HepG2 (cell line): ENCODE measurements around the gene CACNB4. TPM values are rescaled to one million over a fixed set of nuclear protein-coding genes. Genes with fewer than 3 reads are reported as not detected.
A peak's percentile ranks its signal among the peaks of the same experiment; 100 is the strongest.

ENCODE experiments used
- CBX1 ChIP-seq: IDR thresholded peaks from one replicate; pipeline ENCODE4 v1.6.1; 2016; ENCODE audit warnings: antibody characterized with exemption, low read depth
- DRAP1 ChIP-seq: IDR thresholded peaks from 2 replicates; pipeline ENCODE4 v1.6.1; 2016; ENCODE audit warnings: missing genetic modification reagents, missing compliant biosample characterization
- ERF ChIP-seq: IDR thresholded peaks from 2 replicates; pipeline ENCODE4 v1.6.1; 2018; ENCODE audit warnings: missing biosample characterization, missing genetic modification reagents
- HNF4G ChIP-seq, 2 experiments: sonication (generic) in 1 of 2; formaldehyde crosslinking in 1 of 2; IDR thresholded peaks; 2 replicates each; pipeline versions ENCODE4 v1.4.0 to v1.6.1; 2011 to 2020; ENCODE audit warnings: borderline replicate concordance in 2 of 2, low read depth in 2 of 2, mild to moderate bottlenecking in 2 of 2, low read length in 1 of 2, missing genetic modification reagents in 1 of 2, moderate library complexity in 1 of 2
- NCOR1 ChIP-seq: fragments of 200-600 bp; sonication (generic); IDR thresholded peaks from 2 replicates; pipeline ENCODE4 v1.7.0; 2017; ENCODE audit warnings: antibody characterized with exemption, low read length, borderline replicate concordance
- NFE2 ChIP-seq: sonication (generic); formaldehyde crosslinking; IDR thresholded peaks from 2 replicates; pipeline ENCODE4 v1.4.0; 2020; ENCODE audit warnings: missing genetic modification reagents
- NR2F1 ChIP-seq, 2 experiments: fragments of 450-650 bp in 1 of 2; formaldehyde crosslinking in 1 of 2; IDR thresholded peaks; 2 replicates each; pipeline versions ENCODE4 v1.5.0 to v1.6.1; 2016 to 2020; ENCODE audit warnings: mild to moderate bottlenecking in 1 of 2, missing compliant biosample characterization in 1 of 2, missing genetic modification reagents in 1 of 2, moderate library complexity in 1 of 2
- PLRG1 ChIP-seq: fragments of 450-650 bp; conservative IDR thresholded peaks from 2 replicates; pipeline ENCODE4 v1.6.1; 2016
- SMAD9 ChIP-seq: sonication (generic); formaldehyde crosslinking; IDR thresholded peaks from 2 replicates; pipeline ENCODE4 v1.5.1; 2020; ENCODE audit warnings: mild to moderate bottlenecking, missing genetic modification reagents
- SRSF1 ChIP-seq: fragments of 200-400 bp; formaldehyde crosslinking; optimal IDR thresholded peaks from 2 replicates; pipeline ENCODE3; 2017; ENCODE audit warnings: mild to moderate bottlenecking, low read depth, low read length, moderate library complexity
- TCF7 ChIP-seq: sonication (generic); IDR thresholded peaks from 2 replicates; pipeline ENCODE4 v1.6.1; 2016; ENCODE audit warnings: antibody characterized with exemption, low read depth
- XBP1 ChIP-seq: sonication (generic); formaldehyde crosslinking; IDR thresholded peaks from 2 replicates; pipeline ENCODE4 v1.5.0; 2020; ENCODE audit warnings: missing genetic modification reagents
- ZFP1 ChIP-seq: IDR thresholded peaks from 2 replicates; pipeline ENCODE4 v1.6.1; 2016
- ZNF180 ChIP-seq: sonication (generic); formaldehyde crosslinking; IDR thresholded peaks from 2 replicates; pipeline ENCODE4 v1.4.0; 2020; ENCODE audit warnings: low read depth, missing genetic modification reagents, borderline replicate concordance
- ZNF3 ChIP-seq: IDR thresholded peaks from 2 replicates; pipeline ENCODE4 v1.7.0; 2017; ENCODE audit warnings: inconsistent platforms
- ZNF572 ChIP-seq: sonication (generic); formaldehyde crosslinking; IDR thresholded peaks from 2 replicates; pipeline ENCODE4 v1.5.1; 2020; ENCODE audit warnings: mild to moderate bottlenecking, missing genetic modification reagents
- polyA plus RNA-seq, 8 experiments: library from polyadenylated mRNA; depleted of rRNA in 3 of 8; stranded (reverse) in 7 of 8; unstranded in 1 of 8; fragments of >200 nt; fragmentation: Illumina TruSeq in 4 of 8; extraction: Trizol in 4 of 8; gene quantifications; 2 replicates each; pipeline versions ENCODE4 v1.2.1 to v1.2.3, GENCODE V29; 2011 to 2016; ENCODE audit warnings: low read depth in 4 of 8, missing spikeins in 1 of 8, mixed read lengths in 1 of 8; ENCODE audit not compliant: insufficient read depth in 1 of 8
- total RNA-seq, 5 experiments: library from RNA; depleted of rRNA; stranded (reverse); fragments of >200 nt; fragmentation: Illumina TruSeq; extraction: Trizol; gene quantifications; 2 replicates each; pipeline ENCODE4 v1.2.3, GENCODE V29; 2016; ENCODE audit warnings: low read depth in 1 of 5
- TF ChIP-seq, protein P1 (sequence below), 2 experiments: fragments of 450-650 bp in 1 of 2; sonication (generic) in 1 of 2; formaldehyde crosslinking; IDR thresholded peaks; 2 replicates each; pipeline versions ENCODE4 v1.5.0 to v1.8.0; 2020 to 2022; ENCODE audit warnings: mild to moderate bottlenecking in 1 of 2, missing genetic modification reagents in 1 of 2
- TF ChIP-seq, protein P2 (sequence below): IDR thresholded peaks from 2 replicates; pipeline ENCODE4 v1.6.1; 2018; ENCODE audit warnings: missing genetic modification reagents, mild to moderate bottlenecking, missing compliant biosample characterization
- TF ChIP-seq, protein P3 (sequence below): sonication (generic); formaldehyde crosslinking; IDR thresholded peaks from 2 replicates; pipeline ENCODE4 v1.5.1; 2020; ENCODE audit warnings: mild to moderate bottlenecking, moderate library complexity, missing genetic modification reagents
- TF ChIP-seq, protein P4 (sequence below): IDR thresholded peaks from 2 replicates; pipeline ENCODE4 v1.6.1; 2016
- TF ChIP-seq, protein P5 (sequence below): sonication (generic); formaldehyde crosslinking; IDR thresholded peaks from 2 replicates; pipeline ENCODE4 v1.5.0; 2020; ENCODE audit warnings: missing genetic modification reagents

Gene CACNB4
- total and polyA plus RNA-seq, 2 of the 13 experiments (the other 11 are each of a cell fraction or from before 2014, with no cell fraction given), result 5.1 to 14.3 TPM

- TF ChIP-seq DRAP1 (peak; percentile 93), TCF7 (no peak), HNF4G (IDR thresholded peaks at IDR 0.05; ENCODE audit: borderline replicate concordance, low read depth, low read length) (peak; percentile 83), HNF4G (CRISPR knock-in tag; IDR thresholded peaks at IDR 0.05; ENCODE audit: borderline replicate concordance, low read depth) (peak; percentile 90; the same call in 1 of the 2 replicates), CBX1 (peak; percentile 90), NCOR1 (peak; percentile 63; the same call in 1 of the 2 replicates), ERF (CRISPR knock-in tag) (peak; percentile 54; the same call in 1 of the 2 replicates), XBP1 (CRISPR knock-in tag) (no peak), SMAD9 (CRISPR knock-in tag) (peak; percentile 85; the same call in 1 of the 2 replicates), ZNF572 (no peak), ZNF3 (CRISPR knock-in tag) (no peak; the same call in 1 of the 2 replicates), ZNF180 (no peak), NFE2 (CRISPR knock-in tag) (no peak), PLRG1 (no peak), SRSF1 (peak; percentile 64), ZFP1 (CRISPR knock-in tag) (peak; percentile 58; the same call in 1 of the 2 replicates), NR2F1 (CRISPR knock-in tag; IDR thresholded peaks at IDR 0.05) (0 out of 4 replicates have a peak, but pooled peaks of 1 of the 2 experiments have one; percentile 17)
- TF ChIP-seq, protein P1, sequence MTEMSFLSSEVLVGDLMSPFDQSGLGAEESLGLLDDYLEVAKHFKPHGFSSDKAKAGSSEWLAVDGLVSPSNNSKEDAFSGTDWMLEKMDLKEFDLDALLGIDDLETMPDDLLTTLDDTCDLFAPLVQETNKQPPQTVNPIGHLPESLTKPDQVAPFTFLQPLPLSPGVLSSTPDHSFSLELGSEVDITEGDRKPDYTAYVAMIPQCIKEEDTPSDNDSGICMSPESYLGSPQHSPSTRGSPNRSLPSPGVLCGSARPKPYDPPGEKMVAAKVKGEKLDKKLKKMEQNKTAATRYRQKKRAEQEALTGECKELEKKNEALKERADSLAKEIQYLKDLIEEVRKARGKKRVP (CRISPR knock-in tag; IDR thresholded peaks at IDR 0.05), result peak in 1 of 2 experiments; percentile 48; a peak in 1 of 4 replicates
- TF ChIP-seq, protein P2, sequence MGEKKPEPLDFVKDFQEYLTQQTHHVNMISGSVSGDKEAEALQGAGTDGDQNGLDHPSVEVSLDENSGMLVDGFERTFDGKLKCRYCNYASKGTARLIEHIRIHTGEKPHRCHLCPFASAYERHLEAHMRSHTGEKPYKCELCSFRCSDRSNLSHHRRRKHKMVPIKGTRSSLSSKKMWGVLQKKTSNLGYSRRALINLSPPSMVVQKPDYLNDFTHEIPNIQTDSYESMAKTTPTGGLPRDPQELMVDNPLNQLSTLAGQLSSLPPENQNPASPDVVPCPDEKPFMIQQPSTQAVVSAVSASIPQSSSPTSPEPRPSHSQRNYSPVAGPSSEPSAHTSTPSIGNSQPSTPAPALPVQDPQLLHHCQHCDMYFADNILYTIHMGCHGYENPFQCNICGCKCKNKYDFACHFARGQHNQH, result peak; percentile 79
- TF ChIP-seq, protein P3, sequence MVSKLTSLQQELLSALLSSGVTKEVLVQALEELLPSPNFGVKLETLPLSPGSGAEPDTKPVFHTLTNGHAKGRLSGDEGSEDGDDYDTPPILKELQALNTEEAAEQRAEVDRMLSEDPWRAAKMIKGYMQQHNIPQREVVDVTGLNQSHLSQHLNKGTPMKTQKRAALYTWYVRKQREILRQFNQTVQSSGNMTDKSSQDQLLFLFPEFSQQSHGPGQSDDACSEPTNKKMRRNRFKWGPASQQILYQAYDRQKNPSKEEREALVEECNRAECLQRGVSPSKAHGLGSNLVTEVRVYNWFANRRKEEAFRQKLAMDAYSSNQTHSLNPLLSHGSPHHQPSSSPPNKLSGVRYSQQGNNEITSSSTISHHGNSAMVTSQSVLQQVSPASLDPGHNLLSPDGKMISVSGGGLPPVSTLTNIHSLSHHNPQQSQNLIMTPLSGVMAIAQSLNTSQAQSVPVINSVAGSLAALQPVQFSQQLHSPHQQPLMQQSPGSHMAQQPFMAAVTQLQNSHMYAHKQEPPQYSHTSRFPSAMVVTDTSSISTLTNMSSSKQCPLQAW (CRISPR knock-in tag), result peak; percentile 68
- TF ChIP-seq, protein P4, sequence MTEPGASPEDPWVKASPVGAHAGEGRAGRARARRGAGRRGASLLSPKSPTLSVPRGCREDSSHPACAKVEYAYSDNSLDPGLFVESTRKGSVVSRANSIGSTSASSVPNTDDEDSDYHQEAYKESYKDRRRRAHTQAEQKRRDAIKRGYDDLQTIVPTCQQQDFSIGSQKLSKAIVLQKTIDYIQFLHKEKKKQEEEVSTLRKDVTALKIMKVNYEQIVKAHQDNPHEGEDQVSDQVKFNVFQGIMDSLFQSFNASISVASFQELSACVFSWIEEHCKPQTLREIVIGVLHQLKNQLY, result peak; percentile 45; the same call in 1 of the 2 replicates
- TF ChIP-seq, protein P5, sequence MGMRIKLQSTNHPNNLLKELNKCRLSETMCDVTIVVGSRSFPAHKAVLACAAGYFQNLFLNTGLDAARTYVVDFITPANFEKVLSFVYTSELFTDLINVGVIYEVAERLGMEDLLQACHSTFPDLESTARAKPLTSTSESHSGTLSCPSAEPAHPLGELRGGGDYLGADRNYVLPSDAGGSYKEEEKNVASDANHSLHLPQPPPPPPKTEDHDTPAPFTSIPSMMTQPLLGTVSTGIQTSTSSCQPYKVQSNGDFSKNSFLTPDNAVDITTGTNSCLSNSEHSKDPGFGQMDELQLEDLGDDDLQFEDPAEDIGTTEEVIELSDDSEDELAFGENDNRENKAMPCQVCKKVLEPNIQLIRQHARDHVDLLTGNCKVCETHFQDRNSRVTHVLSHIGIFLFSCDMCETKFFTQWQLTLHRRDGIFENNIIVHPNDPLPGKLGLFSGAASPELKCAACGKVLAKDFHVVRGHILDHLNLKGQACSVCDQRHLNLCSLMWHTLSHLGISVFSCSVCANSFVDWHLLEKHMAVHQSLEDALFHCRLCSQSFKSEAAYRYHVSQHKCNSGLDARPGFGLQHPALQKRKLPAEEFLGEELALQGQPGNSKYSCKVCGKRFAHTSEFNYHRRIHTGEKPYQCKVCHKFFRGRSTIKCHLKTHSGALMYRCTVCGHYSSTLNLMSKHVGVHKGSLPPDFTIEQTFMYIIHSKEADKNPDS (CRISPR knock-in tag), result no peak
Observed at GRCh38 chr2:151828143-151828889, 270.5 kb downstream of the CACNB4 start, which contains the start of gene ARL5A (continued).
